Spleen (tissue), 11 donors: ENCODE data around the gene NEO1. TPM values are rescaled to one million over a fixed set of nuclear protein-coding genes. Genes with fewer than 3 reads are reported as not detected.

ENCODE experiments used
- DNase-seq: peaks from one replicate; pipeline ENCODE4 v3.0.0-alpha.2; 2020
- H3K27ac ChIP-seq, 8 donors: fragments of 200-600 bp; sonication (generic) in 7 of 8; 1 replicate in 4 of 8; 2 replicates in 4 of 8; pipeline versions ENCODE4 v1.5.0 to v1.8.0; 2016 to 2021; ENCODE audit warnings: inconsistent platforms in 4 of 8, mild to moderate bottlenecking in 4 of 8, moderate library complexity in 1 of 8
- H3K27me3 ChIP-seq, 7 donors: fragments of 200-600 bp; sonication (generic) in 6 of 7; replicated peaks in 1 of 7; 1 replicate in 4 of 7; 2 replicates in 3 of 7; pipeline versions ENCODE4 v1.5.0 to v1.8.0; 2016 to 2021; ENCODE audit warnings: inconsistent platforms in 3 of 7, mild to moderate bottlenecking in 1 of 7
- H3K36me3 ChIP-seq, 6 donors: fragments of 200-600 bp; sonication (generic) in 5 of 6; 1 replicate in 4 of 6; 2 replicates in 2 of 6; pipeline versions ENCODE4 v1.5.0 to v1.8.0; 2016 to 2021; ENCODE audit warnings: inconsistent platforms in 2 of 6
- H3K4me1 ChIP-seq, 6 donors: fragments of 200-600 bp; sonication (generic) in 5 of 6; 1 replicate in 3 of 6; 2 replicates in 3 of 6; pipeline versions ENCODE4 v1.5.0 to v1.8.0; 2016 to 2021; ENCODE audit warnings: inconsistent platforms in 3 of 6
- H3K4me3 ChIP-seq, 8 donors: fragments of 200-600 bp; sonication (generic) in 7 of 8; 1 replicate in 4 of 8; 2 replicates in 4 of 8; pipeline versions ENCODE4 v1.5.0 to v1.8.0; 2016 to 2021; ENCODE audit warnings: inconsistent platforms in 4 of 8, mild to moderate bottlenecking in 4 of 8, moderate library complexity in 2 of 8
- H3K9me3 ChIP-seq, 8 donors: fragments of 200-600 bp; sonication (generic) in 7 of 8; 1 replicate in 4 of 8; 2 replicates in 4 of 8; pipeline versions ENCODE4 v1.5.0 to v1.8.0; 2016 to 2021; ENCODE audit warnings: inconsistent platforms in 4 of 8
- CTCF ChIP-seq, 11 experiments: fragments of 200-600 bp in 7 of 11; fragments of 450-650 bp in 4 of 11; sonication (generic) in 4 of 11; IDR thresholded peaks in 8 of 11; conservative IDR thresholded peaks in 3 of 11; 1 replicate in 7 of 11; 2 replicates in 4 of 11; pipeline versions ENCODE4 v1.4.0 to v1.8.0; 2016 to 2021; ENCODE audit warnings: antibody characterized with exemption in 11 of 11, inconsistent platforms in 4 of 11, mild to moderate bottlenecking in 1 of 11
- POLR2A ChIP-seq, 3 donors: fragments of 450-650 bp; IDR thresholded peaks; one replicate each; pipeline ENCODE4 v1.5.1; 2017; ENCODE audit warnings: antibody characterized with exemption in 3 of 3, mild to moderate bottlenecking in 1 of 3
- POLR2AphosphoS5 ChIP-seq, 3 donors: sonication (generic); formaldehyde crosslinking; IDR thresholded peaks; one replicate each; pipeline ENCODE4 v1.5.1; 2017; ENCODE audit warnings: antibody characterized with exemption in 3 of 3
- WGBS, 5 donors: extraction: QIAGEN DNeasy Blood & Tissue Kit in 3 of 5; methylation state at CpG; one replicate each; pipeline versions ENCODE4 v1.1.5 to v1.1.7; 2013 to 2018; 5-methylcytosine and 5-hydroxymethylcytosine counted together
- intact Hi-C: fragments of 100-400 bp; cut with DNase I; formaldehyde crosslinking; loops from one replicate; pipeline ENCODE4 v1.15.0; 2023; ENCODE audit warnings: low total_unique reads
- polyA plus RNA-seq, 3 donors: library from polyadenylated mRNA; stranded (reverse); fragments of 200-250 nt; gene quantifications; one replicate each; pipeline ENCODE4 v1.2.1, GENCODE V29; 2013
- total RNA-seq, 7 donors: library from RNA; depleted of rRNA in 3 of 7; stranded (reverse); fragments of >200 nt in 3 of 7; fragmentation: NEBNext Ultra II Directional in 4 of 7; extraction: Animal tissue kit (Norgen Biotek cat#: 25700) in 4 of 7; gene quantifications; one replicate each; pipeline versions ENCODE4 v1.1.0 to v1.2.1, GENCODE V29; 2016 to 2021
- donor health status: healthy with polysubstance abuse.
- donor health status: DM: no; HTN: no; CAD: no; lungs with moderate emphysema.
- donor health status: DM: no; HTN: no; CAD: no.
- donor health status: Bipolar disorder and iron deficiency.
- donor health status: healthy.
- donor health status: DM: no; HTN: no; CAD: no.
- donor health status: DM: yes; HTN: yes; CAD: no.

NEO1 gene
- total and polyA plus RNA-seq, 10 donors: 1.4 to 14.3 (median 10.5) TPM

- TF ChIP-seq POLR2A (IDR thresholded peaks at IDR 0.05) (no peak), CTCF (IDR thresholded peaks at IDR 0.05 in 8 of 11, conservative IDR thresholded peaks at IDR 0.05 in 3 of 11) (no peak), POLR2AphosphoS5 (IDR thresholded peaks at IDR 0.05) (no peak)
- no peak overlapping the region for H3K27ac ChIP-seq
- H3K4me1 ChIP-seq: peaks cover 0 to 5% (median 0%) of the 10 kb centered on the region in 6 donors
- no peak overlapping the region for H3K4me3 ChIP-seq
- peak; percentile 38 for DNase-seq
- H3K9me3 ChIP-seq: no peaks in the 10 kb centered on the region
- H3K27me3 ChIP-seq: peaks cover 0 to 21% (median 0%) of the 10 kb centered on the region in 7 donors
- intact Hi-C loops: no loop called here
- no peaks in the 10 kb centered on the region for H3K36me3 ChIP-seq
- WGBS, 5 donors: 76 to 84% (median 79%) methylated on average over 12 to 15 of the region's 15 CpGs
Measured at GRCh38 chr15:73330206-73331051, 278.2 kb downstream of the NEO1 start.

- no peak for TF ChIP-seq POLR2A (IDR thresholded peaks at IDR 0.05)
- no peak for TF ChIP-seq POLR2AphosphoS5 (IDR thresholded peaks at IDR 0.05)
- TF ChIP-seq CTCF (IDR thresholded peaks at IDR 0.05 in 8 of 11, conservative IDR thresholded peaks at IDR 0.05 in 3 of 11): no peak
- no peaks in the 10 kb centered on the region for H3K4me1 ChIP-seq
- no peak overlapping the region for H3K4me3 ChIP-seq
- no peak for DNase-seq
- intact Hi-C loops: no loop called here
- H3K36me3 ChIP-seq: no peaks in the 10 kb centered on the region
- no peak overlapping the region for H3K27ac ChIP-seq
- no peaks in the 10 kb centered on the region for H3K9me3 ChIP-seq
- H3K27me3 ChIP-seq: peaks cover 0 to 18% (median 0%) of the 10 kb centered on the region in 7 donors
- WGBS, 5 donors: 83 to 93% (median 88%) methylated on average over 4 to 5 of the region's 5 CpGs
Measured at GRCh38 chr15:73331501-73331900, 279.2 kb downstream of the NEO1 start.

- H3K36me3 ChIP-seq: no peaks in the 10 kb centered on the region
- no peaks in the 10 kb centered on the region for H3K4me1 ChIP-seq
- peak; percentile 42 for DNase-seq
- WGBS, 5 donors: 75 to 89% (median 87%) methylated on average over 14 to 19 of the region's 19 CpGs
- no peak overlapping the region for H3K27ac ChIP-seq
- TF ChIP-seq POLR2A (IDR thresholded peaks at IDR 0.05): no peak
- no peak for TF ChIP-seq POLR2AphosphoS5 (IDR thresholded peaks at IDR 0.05)
- TF ChIP-seq CTCF (IDR thresholded peaks at IDR 0.05 in 8 of 11, conservative IDR thresholded peaks at IDR 0.05 in 3 of 11): no peak
- intact Hi-C loops: no loop called here
- H3K27me3 ChIP-seq: peaks cover 0 to 13% (median 0%) of the 10 kb centered on the region in 7 donors
- H3K9me3 ChIP-seq: no peaks in the 10 kb centered on the region
- H3K4me3 ChIP-seq: no peak overlapping the region
Measured at GRCh38 chr15:73331991-73332925, 280.0 kb downstream of the NEO1 start.
